ENCODE data around the gene ARMC8.
A peak's percentile ranks its signal among the peaks of the same experiment; 100 is the strongest.

ARMC8 gene

DNA sequence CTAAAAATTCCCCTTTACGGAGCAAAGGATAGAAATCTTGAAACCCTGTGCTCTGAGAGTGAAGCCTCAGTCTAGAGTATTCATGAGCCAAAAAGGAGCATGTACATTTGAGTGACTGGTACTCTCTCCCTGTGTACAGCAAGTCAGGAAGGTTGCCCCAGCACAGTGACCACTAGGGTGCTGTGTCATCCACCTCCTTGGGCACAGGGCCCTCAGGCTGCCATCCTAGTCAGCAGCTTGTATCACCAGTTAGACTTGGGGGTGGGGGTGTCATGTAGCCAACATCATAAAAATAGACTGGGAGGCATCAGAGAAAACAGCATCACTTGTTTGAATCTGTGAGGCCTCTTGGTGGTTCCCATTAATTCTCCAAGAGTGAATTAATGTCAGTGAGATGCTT lies 130.6 kb downstream of the ARMC8 start:
- no peak for DNase-seq

DNA sequence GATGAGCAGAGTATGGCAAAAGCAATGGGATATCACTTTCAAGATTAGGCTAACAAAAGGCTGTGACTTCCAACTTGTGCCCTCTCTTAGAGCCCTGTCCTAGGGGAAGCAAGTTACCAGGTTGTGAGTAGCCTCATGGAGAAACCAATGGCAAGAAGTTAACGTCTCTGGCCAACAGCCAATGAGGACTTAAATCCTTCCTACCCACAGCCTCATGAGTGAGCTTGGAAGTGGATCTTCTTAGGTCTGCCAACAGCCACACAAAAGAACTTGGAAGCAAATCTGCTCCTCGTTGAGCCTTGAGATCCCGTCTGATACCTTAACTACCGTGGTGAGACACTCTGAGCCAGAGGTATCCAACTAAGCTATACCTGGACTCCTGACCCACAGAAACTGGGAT lies 136.9 kb downstream of the ARMC8 start:
- no peak for DNase-seq

DNA sequence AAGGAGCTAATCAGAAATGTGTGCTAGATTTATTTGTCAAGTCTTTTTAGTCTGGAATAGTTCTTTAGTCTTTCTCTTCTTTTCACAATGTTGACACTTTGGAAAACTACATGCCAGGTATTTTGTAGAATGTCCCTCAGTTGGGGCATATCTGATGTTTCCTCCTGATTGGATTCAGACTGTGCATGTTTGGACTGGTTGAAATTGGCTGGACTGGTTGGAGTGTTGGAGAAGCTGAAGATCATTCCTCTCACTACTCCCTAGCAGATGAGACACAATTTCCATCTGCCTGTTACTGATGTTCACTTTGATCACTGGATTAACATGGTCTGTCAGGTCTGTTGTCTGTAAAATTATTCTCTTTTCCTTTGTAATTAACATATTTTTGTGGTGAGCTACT lies 138.9 kb downstream of the ARMC8 start:
- DNase-seq, result no peak

DNA sequence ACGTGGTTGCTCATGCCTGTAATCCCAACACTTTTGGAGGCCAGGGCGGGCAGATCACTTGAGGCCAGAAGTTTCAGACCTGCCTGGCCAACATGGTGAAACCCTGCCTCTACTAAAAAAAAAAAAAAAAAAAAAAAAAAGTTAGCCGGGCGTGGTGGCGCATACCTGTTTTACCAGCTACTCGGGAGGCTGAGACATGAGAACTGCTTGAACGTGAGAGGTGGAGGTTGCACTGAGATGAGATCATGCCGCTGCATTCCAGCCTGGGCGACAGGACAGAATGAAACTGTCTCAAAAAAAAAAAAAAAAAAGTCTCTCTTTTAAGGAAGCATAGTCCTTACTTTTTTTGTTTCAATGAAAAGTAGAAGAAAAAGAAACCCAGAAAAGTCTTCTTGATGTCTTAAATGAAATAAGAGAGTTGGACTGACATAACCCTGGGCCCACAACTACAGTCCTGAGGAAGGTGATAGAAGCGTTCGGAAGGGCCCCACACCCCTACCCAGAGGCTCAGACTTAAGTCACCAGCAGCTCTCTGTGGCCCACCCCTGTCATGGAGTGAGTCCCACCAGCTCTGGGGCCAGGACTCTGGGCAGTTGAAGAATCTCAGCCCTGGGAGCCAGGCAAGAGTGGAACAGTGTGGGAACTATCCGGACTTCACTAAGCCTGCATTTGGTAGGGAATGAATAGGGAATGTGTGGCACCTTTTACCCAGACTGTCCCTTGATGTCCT lies 139.9 kb downstream of the ARMC8 start:
- DNase-seq, result no peak

DNA sequence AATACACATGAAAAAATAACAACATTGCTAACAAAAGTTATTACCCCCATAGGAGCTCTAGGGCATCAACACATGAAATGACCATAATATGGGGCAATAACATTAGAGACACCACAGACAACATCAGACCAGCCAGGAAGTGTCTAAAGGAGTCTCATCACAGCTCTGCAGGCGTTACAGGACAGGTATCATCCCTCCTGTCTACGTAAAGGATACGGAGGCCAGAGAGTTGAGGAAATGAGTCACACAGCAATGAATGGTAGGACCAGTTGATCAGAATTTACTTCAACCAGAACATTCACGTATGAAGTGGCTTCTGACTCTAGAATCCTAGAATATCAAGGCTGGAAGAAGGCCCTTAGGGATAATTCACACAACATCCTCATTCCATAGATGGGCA lies 140.7 kb downstream of the ARMC8 start:
- DNase-seq, result no peak

DNA sequence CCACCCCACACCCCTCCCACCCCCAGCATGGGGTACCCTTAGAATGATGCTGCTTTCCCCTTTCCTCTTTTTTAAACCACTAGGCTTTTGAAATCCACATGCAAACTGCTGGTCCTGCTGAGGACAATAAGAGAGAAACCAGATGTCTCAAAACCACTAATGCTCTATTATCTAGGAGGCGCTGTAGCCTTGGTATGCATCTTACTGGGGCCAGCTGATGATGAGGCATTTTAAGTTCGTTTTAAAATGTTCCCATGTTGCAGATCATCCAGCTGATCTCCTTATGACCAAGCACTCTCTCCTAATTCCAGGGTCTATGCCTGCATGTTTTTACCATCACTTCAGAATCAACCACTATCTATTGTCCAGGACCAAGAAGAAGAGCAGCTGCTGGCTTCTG lies 141.2 kb downstream of the ARMC8 start:
- no peak for DNase-seq

DNA sequence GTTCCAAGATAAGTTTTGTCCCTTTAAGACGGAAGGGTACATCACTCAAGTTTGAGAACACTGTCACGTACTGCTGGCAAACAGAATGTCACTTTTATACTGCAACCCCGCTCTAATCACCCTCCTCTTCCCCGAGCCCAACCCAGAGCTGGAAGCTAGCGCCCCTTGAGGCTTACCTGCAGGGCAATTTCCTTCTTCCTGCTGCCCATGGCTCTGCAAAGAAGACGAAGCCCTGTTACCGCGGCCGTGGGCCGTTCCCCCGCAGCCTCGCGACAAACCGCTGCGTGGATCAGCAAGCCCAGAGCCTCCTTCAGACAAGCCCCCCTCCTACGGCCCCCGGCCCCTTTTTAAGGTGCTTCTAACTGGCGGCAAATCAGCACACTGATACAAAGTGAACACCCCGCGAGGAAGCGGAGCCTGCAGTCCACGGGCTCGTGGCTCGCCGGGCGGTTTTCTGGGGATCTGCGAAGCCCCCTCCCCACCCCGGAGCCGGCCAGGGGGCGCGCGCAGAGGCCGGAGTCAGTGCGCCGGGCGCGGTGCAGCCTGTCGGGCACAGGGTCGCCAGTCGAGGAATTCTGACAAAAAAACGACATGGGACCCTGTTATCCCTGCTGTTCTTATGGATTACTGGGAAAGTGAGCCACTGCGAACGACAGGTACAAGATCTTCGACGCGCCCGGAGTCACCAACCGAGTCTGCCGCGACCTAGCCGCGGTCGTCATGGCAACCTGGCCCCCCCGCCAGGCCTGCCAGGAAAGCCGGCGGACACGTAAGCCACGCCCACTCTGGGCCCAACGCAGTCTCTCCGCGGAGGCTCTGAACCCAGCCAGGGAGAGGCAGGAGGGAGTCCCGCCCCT lies 142.3 kb downstream of the ARMC8 start, which contains the start of gene NME9:
Gene NME9 (minus strand): TSS at position 725 of the 857 bp plus-strand sequence. CDS start 516 bp downstream, at position 209.
- DNase-seq, result peak; percentile 97

DNA sequence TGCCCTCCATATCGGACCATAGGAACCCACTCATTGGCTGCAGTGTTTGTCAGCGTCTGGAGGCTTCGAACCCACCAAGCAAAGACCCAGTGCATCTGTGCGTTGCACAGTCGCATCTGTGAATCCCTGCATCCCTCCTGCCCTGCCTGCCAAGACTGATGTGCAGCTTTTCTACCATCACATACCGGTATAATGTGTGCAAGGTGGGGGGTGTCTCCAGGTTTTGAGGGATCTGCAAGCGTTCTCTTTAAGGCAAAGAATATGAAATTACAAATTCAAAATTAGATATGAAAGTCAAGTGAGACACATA lies 142.8 kb downstream of the ARMC8 start:
- DNase-seq, result no peak

DNA sequence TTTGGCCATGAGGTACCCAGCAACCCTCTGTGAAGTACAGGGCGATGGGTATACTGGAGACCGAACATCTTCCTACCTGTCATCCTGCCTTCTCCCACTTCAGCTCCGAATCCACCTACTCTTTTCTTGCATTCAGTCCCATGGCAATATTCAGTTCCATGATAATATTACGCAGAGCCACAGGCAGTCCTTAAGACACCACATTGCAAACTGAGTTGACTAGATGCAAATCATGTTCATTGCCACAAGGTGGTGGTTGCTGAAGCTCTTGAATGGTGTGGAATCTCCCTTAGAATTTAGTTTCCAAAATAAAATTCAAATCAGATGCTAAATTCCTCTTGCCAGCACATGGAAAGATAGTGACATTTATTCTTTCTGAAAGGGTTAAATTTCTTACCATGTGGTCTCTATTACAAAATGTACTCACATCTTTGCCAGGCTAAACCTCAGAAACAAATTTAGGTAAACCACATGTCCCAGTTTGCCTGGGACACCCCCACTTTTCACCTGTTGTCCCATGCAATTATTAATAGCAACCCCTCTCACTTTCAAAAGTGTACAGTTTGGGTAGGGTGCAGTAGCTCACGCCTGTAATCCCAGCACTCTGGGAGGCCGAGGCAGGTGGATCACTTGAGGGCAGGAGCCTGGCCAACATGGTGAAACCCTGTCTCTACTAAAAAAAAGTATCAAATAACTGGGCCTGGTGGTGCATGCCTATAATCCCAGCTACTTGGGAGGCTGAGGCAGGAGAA lies 144.2 kb downstream of the ARMC8 start:
- DNase-seq, result no peak

DNA sequence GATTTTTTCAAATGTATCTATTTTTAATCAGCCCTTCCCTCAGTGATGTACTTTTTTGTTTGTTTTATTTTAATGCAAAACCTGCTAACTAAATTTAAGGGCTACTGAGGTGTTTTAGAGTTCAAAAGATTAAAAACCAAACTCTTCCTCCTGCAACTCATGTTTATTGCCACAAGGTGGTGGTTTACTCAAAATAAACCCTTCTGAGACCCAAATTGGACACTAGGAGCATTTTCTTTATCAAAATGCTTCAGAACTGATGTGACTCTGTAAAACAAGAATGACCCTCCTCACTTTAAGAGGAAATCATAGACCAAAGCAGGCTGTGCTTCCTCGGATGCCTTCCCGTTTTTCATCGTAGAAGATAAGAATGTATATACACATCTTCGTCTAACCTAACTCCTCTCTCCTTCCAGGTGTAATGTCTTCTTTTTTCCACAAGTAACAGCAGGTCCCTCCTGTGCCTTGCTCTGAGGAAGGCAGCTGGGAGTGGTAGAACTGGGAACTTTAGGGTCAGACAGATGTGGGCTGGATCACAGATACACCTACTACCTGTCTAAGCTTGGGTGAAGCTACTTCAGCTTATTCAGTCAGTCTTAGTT lies 145.5 kb downstream of the ARMC8 start:
- DNase-seq, result peak; percentile 48

DNA sequence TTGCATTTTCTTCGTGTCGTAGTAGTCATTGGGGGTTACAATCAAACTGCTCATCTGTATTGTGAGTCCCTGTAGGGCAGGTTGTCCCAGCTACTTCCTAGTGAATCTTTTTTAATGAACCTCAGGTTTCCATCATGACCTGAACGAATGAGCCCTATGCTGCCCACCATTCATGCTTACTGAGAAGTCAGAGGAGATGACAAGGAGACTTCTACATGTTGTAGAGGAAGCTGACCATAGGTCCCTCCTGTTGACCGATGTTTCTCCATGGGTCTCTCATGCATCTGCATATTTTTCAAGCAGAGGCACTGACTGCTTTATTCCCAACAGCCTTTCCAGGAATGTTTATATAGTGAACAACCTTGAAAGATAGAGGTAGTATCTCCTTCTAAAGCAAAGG lies 147.5 kb downstream of the ARMC8 start:
- no peak for DNase-seq

DNA sequence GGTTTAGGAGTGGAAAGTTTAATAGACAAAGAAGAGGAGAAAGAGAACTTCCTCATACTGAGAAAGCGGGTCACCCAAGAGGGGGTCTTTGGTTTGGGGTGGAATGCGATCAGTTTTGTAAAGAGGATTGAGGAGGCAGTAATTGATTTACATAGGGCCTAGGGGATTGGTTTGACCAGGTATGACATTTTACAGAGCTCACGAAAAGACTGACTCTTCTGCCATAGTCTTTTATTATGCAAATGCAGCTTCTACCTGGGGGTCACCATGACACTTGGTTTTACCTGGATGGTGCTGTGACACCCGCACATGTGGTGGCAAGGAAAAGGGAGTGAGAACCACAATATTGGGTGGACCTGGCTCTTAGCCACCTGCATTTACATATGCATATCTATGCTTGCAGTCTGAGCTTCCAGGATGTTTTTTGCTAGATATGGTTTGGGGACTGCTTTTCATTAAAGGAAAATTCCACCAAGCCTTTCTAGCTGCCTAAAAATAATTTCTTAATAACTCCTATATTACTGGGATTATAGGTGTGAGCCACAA lies 149.4 kb downstream of the ARMC8 start:
- no peak for DNase-seq

DNA sequence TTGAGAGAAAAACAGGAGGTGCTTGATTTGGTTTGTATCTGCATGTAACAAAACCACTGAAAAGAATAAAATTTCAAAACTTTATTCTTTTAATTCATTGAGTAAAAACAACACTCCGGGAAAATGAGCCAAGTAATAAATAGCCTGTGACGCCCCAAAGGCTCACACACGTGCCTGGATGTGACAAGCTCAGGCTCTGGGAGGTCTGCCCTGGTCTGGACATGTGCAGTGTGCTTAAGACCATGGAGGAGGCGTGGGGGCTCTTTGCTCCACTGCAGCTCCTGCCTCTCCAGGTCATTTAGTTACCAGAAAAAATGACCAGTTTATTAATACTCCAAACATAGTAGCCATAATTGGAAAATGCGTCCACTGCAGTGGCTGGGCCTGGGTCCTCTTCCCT lies 151.1 kb downstream of the ARMC8 start:
- DNase-seq, result no peak

DNA sequence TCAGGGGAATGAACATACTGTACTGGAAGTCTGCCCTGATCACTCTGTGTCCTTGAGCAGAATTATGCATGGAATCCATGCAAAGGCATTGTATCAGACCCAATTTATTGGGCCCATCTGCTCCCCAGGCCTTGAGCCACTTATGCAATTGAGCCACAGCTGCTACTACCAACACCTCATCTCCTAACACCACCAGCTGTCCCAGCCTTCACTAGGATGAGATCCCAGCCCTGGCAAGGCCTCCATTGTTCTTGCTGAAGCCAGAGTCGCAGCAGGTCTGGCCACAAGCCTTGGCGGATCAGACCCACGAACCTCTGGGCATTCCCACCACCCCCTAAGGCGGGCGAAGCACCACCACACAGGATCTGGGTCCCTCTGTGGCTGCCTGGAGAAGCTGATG lies 151.7 kb downstream of the ARMC8 start:
- peak; percentile 45 for DNase-seq

DNA sequence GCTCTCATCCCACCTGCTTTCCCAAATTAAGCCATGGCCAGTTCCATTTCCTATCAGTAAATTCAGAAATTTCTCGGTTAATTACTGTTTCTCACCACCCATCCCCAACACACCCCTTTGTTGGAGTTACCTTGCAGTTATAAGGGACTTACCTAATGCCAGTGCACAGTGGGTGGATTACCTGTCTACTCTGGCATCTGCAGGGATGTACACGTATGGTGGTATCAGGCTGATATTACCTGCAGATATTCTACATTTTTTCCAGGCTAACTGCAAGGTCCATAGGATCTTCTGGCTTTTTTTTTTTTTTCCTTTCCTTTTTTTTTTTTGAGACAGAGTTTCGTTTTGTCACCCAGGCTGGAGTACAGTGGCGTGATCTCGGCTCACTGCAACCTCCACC lies 153.4 kb downstream of the ARMC8 start:
- DNase-seq, result no peak

DNA sequence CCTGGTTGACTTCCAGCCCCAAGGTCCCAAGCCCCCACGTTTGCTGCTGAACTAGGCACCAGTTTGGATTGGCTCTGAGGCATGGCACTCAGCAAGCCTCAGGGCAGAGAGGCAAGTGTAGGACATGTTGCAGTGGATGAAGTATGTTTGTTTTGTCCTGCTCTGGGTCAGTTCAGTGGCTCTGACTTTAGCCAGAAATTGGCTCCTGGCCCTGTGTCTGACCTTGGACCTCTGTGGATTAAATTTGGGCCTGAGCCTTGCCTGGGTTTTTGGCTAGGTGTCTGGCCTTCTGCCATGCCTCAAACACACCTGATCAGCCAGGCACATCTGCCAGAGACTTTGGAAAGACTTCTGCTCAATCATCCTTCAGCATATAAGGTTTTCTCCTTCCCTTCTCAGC lies 157.7 kb downstream of the ARMC8 start:
- DNase-seq, result no peak

Data from NCI-H1694 (cell line).